Liver (tissue), 9 donors: Measurements from ENCODE around the gene SCO2. TPM values are rescaled to one million over a fixed set of nuclear protein-coding genes. Genes with fewer than 3 reads are reported as not detected.

ENCODE experiments used
- DNase-seq: peaks from one replicate; pipeline ENCODE4 v3.0.0-alpha.2; 2017; ENCODE audit warnings: low spot score
- H3K27ac ChIP-seq, 2 donors: one replicate each; pipeline ENCODE4 v1.7.0; 2013; ENCODE audit warnings: inconsistent platforms in 2 of 2, low read length in 2 of 2, control low read depth in 1 of 2, low read depth in 1 of 2, mild to moderate bottlenecking in 1 of 2
- H3K27me3 ChIP-seq, 4 donors: one replicate each; pipeline versions ENCODE4 v1.6.1 to v1.7.0; 2013; ENCODE audit warnings: low read length in 3 of 4, inconsistent platforms in 1 of 4, mild to moderate bottlenecking in 1 of 4, moderate library complexity in 1 of 4; ENCODE audit not compliant: control insufficient read depth in 4 of 4, insufficient read depth in 4 of 4
- H3K36me3 ChIP-seq, 4 donors: one replicate each; pipeline versions ENCODE4 v1.6.1 to v1.7.0; 2013; ENCODE audit warnings: low read length in 3 of 4, mild to moderate bottlenecking in 3 of 4, low read depth in 1 of 4, moderate library complexity in 1 of 4; ENCODE audit not compliant: control insufficient read depth in 4 of 4, insufficient read depth in 3 of 4
- H3K4me1 ChIP-seq, 4 donors: one replicate each; pipeline versions ENCODE4 v1.6.1 to v1.7.0; 2013; ENCODE audit warnings: low read length in 3 of 4, mild to moderate bottlenecking in 3 of 4, moderate library complexity in 1 of 4; ENCODE audit not compliant: control insufficient read depth in 4 of 4, insufficient read depth in 4 of 4
- H3K4me3 ChIP-seq, 3 donors: one replicate each; pipeline versions ENCODE4 v1.6.1 to v1.7.0; 2013; ENCODE audit warnings: low read length in 3 of 3, control low read depth in 1 of 3, low read depth in 1 of 3, mild to moderate bottlenecking in 1 of 3
- H3K9ac ChIP-seq, 2 donors: one replicate each; pipeline ENCODE4 v1.7.0; 2013; ENCODE audit warnings: low read length in 2 of 2, mild to moderate bottlenecking in 2 of 2, moderate library complexity in 2 of 2, control low read depth in 1 of 2, low read depth in 1 of 2
- H3K9me3 ChIP-seq, 4 donors: one replicate each; pipeline versions ENCODE4 v1.6.1 to v1.7.0; 2013; ENCODE audit warnings: low read length in 3 of 4; ENCODE audit not compliant: control insufficient read depth in 4 of 4
- ATF3 ChIP-seq: IDR thresholded peaks from 2 replicates; pipeline ENCODE4 v1.6.1; 2016; ENCODE audit warnings: antibody characterized with exemption
- EGR1 ChIP-seq, 2 donors: IDR thresholded peaks; 2 replicates each; pipeline ENCODE4 v1.6.1; 2016 to 2018; ENCODE audit warnings: antibody characterized with exemption in 2 of 2, low read depth in 2 of 2
- FOXA1 ChIP-seq: IDR thresholded peaks from 2 replicates; pipeline ENCODE4 v1.6.1; 2016; ENCODE audit warnings: antibody characterized with exemption
- FOXA2 ChIP-seq: IDR thresholded peaks from 2 replicates; pipeline ENCODE4 v1.6.1; 2016; ENCODE audit warnings: antibody characterized with exemption
- GABPA ChIP-seq, 2 donors: IDR thresholded peaks in 1 of 2; conservative IDR thresholded peaks in 1 of 2; 2 replicates each; pipeline ENCODE4 v1.6.1; 2016; ENCODE audit warnings: antibody characterized with exemption in 2 of 2, mild to moderate bottlenecking in 1 of 2, moderate library complexity in 1 of 2
- HNF4A ChIP-seq, 2 donors: conservative IDR thresholded peaks; 2 replicates each; pipeline ENCODE4 v1.6.1; 2016; ENCODE audit warnings: antibody characterized with exemption in 2 of 2, mild to moderate bottlenecking in 2 of 2
- HNF4G ChIP-seq: IDR thresholded peaks from 2 replicates; pipeline ENCODE4 v1.6.1; 2016; ENCODE audit warnings: antibody characterized with exemption
- JUND ChIP-seq, 2 donors: IDR thresholded peaks; 2 replicates each; pipeline ENCODE4 v1.6.1; 2016; ENCODE audit warnings: antibody characterized with exemption in 2 of 2
- NR2F2 ChIP-seq: IDR thresholded peaks from 2 replicates; pipeline ENCODE4 v1.6.1; 2016; ENCODE audit warnings: antibody characterized with exemption
- RAD21 ChIP-seq, 2 donors: IDR thresholded peaks; 2 replicates each; pipeline ENCODE4 v1.6.1; 2016; ENCODE audit warnings: antibody characterized with exemption in 2 of 2, mild to moderate bottlenecking in 2 of 2
- REST ChIP-seq: IDR thresholded peaks from 2 replicates; pipeline ENCODE4 v1.6.1; 2016; ENCODE audit warnings: antibody characterized with exemption, mild to moderate bottlenecking
- RXRA ChIP-seq, 2 donors: IDR thresholded peaks; 2 replicates each; pipeline ENCODE4 v1.6.1; 2017 to 2018; ENCODE audit warnings: antibody characterized with exemption in 2 of 2, mild to moderate bottlenecking in 1 of 2
- SP1 ChIP-seq: IDR thresholded peaks from 2 replicates; pipeline ENCODE4 v1.6.1; 2018; ENCODE audit warnings: antibody characterized with exemption, mild to moderate bottlenecking
- TAF1 ChIP-seq: conservative IDR thresholded peaks from 2 replicates; pipeline ENCODE4 v1.6.1; 2016; ENCODE audit warnings: antibody characterized with exemption, mild to moderate bottlenecking
- YY1 ChIP-seq: IDR thresholded peaks from 2 replicates; pipeline ENCODE4 v1.6.1; 2016; ENCODE audit warnings: antibody characterized with exemption, mild to moderate bottlenecking
- WGBS: extraction: QIAGEN DNeasy Blood & Tissue Kit; methylation state at CpG from one replicate; pipeline ENCODE4 v1.1.7; 2013; 5-methylcytosine and 5-hydroxymethylcytosine counted together
- polyA plus RNA-seq, 2 donors: library from polyadenylated mRNA; stranded (reverse) in 1 of 2; unstranded in 1 of 2; fragments of 200-250 nt in 1 of 2; fragments of >200 nt in 1 of 2; fragmentation: Nextera tagmentation in 1 of 2; extraction: Ambion mirVana in 1 of 2; gene quantifications; one replicate each; pipeline versions ENCODE4 v1.2.1 to v1.2.3, GENCODE V29; 2013 to 2015
- total RNA-seq, 2 donors: library from RNA; depleted of rRNA; stranded (reverse); fragments of >200 nt; gene quantifications; one replicate each; pipeline ENCODE4 v1.2.3, GENCODE V29; 2014
- TF ChIP-seq, protein P1 (sequence below): IDR thresholded peaks from 2 replicates; pipeline ENCODE4 v1.6.1; 2016; ENCODE audit warnings: antibody characterized with exemption
- TF ChIP-seq, protein P2 (sequence below): IDR thresholded peaks from 2 replicates; pipeline ENCODE4 v1.6.1; 2016; ENCODE audit warnings: antibody characterized with exemption
- TF ChIP-seq, protein P3 (sequence below): fragments of 150-350 bp; IDR thresholded peaks from 2 replicates; pipeline ENCODE4 v1.5.1; 2017; ENCODE audit warnings: improper control_type of control experiment, low read depth, low read length; ENCODE audit not compliant: missing input control
- donor health status: healthy.
- donor health status: healthy.
- donor health status: healthy.
- donor health status: healthy.
- donor health status: healthy.

The SCO2 gene
- total and polyA plus RNA-seq, 4 donors = 1.4 to 2.9 (median 1.8) TPM

DNA sequence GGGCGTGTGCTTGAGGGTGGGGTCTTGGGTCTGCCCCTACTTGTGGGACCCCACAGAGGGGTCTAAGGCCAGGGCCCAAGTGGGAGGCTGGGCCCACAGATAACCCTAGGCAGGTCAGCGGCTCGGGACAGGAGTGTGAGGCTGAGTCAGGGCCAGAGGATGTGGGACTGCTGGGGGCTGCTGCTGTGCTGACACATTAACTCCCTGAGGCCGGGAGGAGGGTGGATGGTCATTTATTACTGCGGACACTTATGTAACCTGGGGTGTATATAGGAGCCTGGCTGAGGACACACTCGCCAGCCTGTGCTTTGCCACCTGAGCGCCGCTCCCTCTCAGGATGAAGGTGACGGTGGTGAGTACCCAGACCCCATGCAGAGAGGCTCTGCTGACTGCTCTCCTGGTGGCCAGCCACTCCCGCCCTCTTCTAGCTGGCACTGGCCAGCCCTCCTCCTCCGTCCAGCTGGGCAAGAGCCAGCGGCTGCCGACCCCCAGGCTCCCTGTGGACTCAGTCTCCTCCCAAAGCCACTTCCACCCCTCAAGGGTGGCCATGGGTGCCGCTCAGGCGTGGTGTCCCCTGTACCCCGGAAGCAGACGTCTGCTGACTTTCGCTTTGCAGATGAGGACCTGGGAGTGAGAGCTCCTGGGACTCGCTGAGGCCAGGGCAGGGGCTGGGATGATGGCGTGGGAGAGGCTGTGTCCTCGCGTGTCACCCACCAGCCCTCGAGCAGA, 38.7 kb downstream of the SCO2 start, which contains the start of gene MIOX:
Gene MIOX (plus strand): TSS at position 299 of the 729 bp plus-strand sequence. CDS start 39 bp downstream, at position 338.
- no peaks in the 10 kb centered on the region for H3K9me3 ChIP-seq
- WGBS = 76% methylated on average over 23 of the region's 23 CpGs
- H3K4me3 ChIP-seq = no peak within 1 kb of the TSS
- no peak within 1 kb of the TSS for H3K9ac ChIP-seq
- no peak for DNase-seq
- H3K27ac ChIP-seq = no peak within 1 kb of the TSS
- TF ChIP-seq, protein P1, sequence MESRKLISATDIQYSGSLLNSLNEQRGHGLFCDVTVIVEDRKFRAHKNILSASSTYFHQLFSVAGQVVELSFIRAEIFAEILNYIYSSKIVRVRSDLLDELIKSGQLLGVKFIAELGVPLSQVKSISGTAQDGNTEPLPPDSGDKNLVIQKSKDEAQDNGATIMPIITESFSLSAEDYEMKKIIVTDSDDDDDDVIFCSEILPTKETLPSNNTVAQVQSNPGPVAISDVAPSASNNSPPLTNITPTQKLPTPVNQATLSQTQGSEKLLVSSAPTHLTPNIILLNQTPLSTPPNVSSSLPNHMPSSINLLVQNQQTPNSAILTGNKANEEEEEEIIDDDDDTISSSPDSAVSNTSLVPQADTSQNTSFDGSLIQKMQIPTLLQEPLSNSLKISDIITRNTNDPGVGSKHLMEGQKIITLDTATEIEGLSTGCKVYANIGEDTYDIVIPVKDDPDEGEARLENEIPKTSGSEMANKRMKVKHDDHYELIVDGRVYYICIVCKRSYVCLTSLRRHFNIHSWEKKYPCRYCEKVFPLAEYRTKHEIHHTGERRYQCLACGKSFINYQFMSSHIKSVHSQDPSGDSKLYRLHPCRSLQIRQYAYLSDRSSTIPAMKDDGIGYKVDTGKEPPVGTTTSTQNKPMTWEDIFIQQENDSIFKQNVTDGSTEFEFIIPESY = no peak
- TF ChIP-seq RXRA (IDR thresholded peaks at IDR 0.05) (no peak), FOXA2 (no peak), FOXA1 (no peak), SP1 (no peak), GABPA (IDR thresholded peaks at IDR 0.05 in 1 of 2, conservative IDR thresholded peaks at IDR 0.05 in 1 of 2) (no peak), EGR1 (IDR thresholded peaks at IDR 0.05; ENCODE audit: low read depth in 2 of 2) (no peak), NR2F2 (no peak), ATF3 (no peak), JUND (IDR thresholded peaks at IDR 0.05) (no peak), HNF4A (conservative IDR thresholded peaks at IDR 0.05) (no peak), RAD21 (IDR thresholded peaks at IDR 0.05) (no peak), HNF4G (no peak), REST (no peak), YY1 (no peak), TAF1 (no peak)
- TF ChIP-seq, protein P2, sequence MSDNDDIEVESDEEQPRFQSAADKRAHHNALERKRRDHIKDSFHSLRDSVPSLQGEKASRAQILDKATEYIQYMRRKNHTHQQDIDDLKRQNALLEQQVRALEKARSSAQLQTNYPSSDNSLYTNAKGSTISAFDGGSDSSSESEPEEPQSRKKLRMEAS = no peak
- TF ChIP-seq, protein P3, sequence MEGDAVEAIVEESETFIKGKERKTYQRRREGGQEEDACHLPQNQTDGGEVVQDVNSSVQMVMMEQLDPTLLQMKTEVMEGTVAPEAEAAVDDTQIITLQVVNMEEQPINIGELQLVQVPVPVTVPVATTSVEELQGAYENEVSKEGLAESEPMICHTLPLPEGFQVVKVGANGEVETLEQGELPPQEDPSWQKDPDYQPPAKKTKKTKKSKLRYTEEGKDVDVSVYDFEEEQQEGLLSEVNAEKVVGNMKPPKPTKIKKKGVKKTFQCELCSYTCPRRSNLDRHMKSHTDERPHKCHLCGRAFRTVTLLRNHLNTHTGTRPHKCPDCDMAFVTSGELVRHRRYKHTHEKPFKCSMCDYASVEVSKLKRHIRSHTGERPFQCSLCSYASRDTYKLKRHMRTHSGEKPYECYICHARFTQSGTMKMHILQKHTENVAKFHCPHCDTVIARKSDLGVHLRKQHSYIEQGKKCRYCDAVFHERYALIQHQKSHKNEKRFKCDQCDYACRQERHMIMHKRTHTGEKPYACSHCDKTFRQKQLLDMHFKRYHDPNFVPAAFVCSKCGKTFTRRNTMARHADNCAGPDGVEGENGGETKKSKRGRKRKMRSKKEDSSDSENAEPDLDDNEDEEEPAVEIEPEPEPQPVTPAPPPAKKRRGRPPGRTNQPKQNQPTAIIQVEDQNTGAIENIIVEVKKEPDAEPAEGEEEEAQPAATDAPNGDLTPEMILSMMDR = no peak
- no peaks in the 10 kb centered on the region for H3K36me3 ChIP-seq
- peaks cover 0 to 21% (median 8%) of the 10 kb centered on the region in 4 donors for H3K4me1 ChIP-seq
- no peaks in the 10 kb centered on the region for H3K27me3 ChIP-seq
